ENCODE results near the gene CPT1C. TPM values are rescaled to one million over a fixed set of nuclear protein-coding genes. Genes with fewer than 3 reads are reported as not detected.

The CPT1C gene
- total RNA-seq, 1 donor from 2014 or later: 5.1 TPM

- intact Hi-C loops (cut with micrococcal nuclease): loop anchor here (10.0 kb wide), 1 partner anchor 1486 kb away; the partner anchor contains the start of genes LIG1 and ZSWIM9
Observed at GRCh38 chr19:49660338-49660961, 30.5 kb upstream of the CPT1C start.

- intact Hi-C loops (cut with micrococcal nuclease): loop anchor here (10.0 kb wide), 1 partner anchor 1487 kb away; the partner anchor contains the start of genes LIG1 and ZSWIM9
Observed at GRCh38 chr19:49662011-49662410, 28.9 kb upstream of the CPT1C start.

GRCh38 chr19:49663224-49663623, 27.7 kb upstream of the CPT1C start:
- intact Hi-C loops (cut with micrococcal nuclease): loop anchor here (10.0 kb wide), 1 partner anchor 1488 kb away; the partner anchor contains the start of genes LIG1 and ZSWIM9

- intact Hi-C loops (cut with micrococcal nuclease): loop anchor here (1.0 to 10.0 kb wide), 10 partner anchors 12 to 1490 kb away; partner anchors contain the start of genes FUZ, LIG1, NOSIP and RPS11
Observed at GRCh38 chr19:49664171-49665035, 26.5 kb upstream of the CPT1C start.

- intact Hi-C loops (cut with micrococcal nuclease): loop anchor here (1.0 to 10.0 kb wide), 8 partner anchors 11 to 1490 kb away; partner anchors contain the start of genes FUZ, LIG1, RPS11 and RRAS
Observed at GRCh38 chr19:49665036-49665350, 25.9 kb upstream of the CPT1C start.

GRCh38 chr19:49665351-49666119, 25.4 kb upstream of the CPT1C start, which contains the start of the genes BCL2L12 and IRF3:
Gene BCL2L12, plus strand, starts transcription at chr19:49665933. Its CDS starts 760 bp downstream, at chr19:49666693.
Gene IRF3, minus strand, starts transcription at chr19:49665857. Its CDS starts 1,019 bp downstream, at chr19:49664838.
- intact Hi-C loops (cut with micrococcal nuclease): loop anchor here (1.0 to 10.0 kb wide), 8 partner anchors 11 to 1491 kb away; partner anchors contain the start of genes FUZ, LIG1, RPS11 and RRAS

- intact Hi-C loops (cut with micrococcal nuclease): loop anchor here (10.0 kb wide), 1 partner anchor 1491 kb away; the partner anchor contains the start of genes LIG1 and ZSWIM9
Observed at GRCh38 chr19:49666120-49666444, 24.8 kb upstream of the CPT1C start.

GRCh38 chr19:49667473-49667872, 23.4 kb upstream of the CPT1C start:
- intact Hi-C loops (cut with micrococcal nuclease): loop anchor here (10.0 kb wide), 1 partner anchor 1493 kb away; the partner anchor contains the start of genes LIG1 and ZSWIM9

- intact Hi-C loops (cut with micrococcal nuclease): loop anchor here (10.0 kb wide), 1 partner anchor 1495 kb away; the partner anchor contains the start of genes LIG1 and ZSWIM9
Observed at GRCh38 chr19:49669516-49669915, 21.4 kb upstream of the CPT1C start.

GRCh38 chr19:49672131-49672919, 18.6 kb upstream of the CPT1C start:
- intact Hi-C loops (cut with micrococcal nuclease): no loop called here

GRCh38 chr19:49676136-49676783, 14.7 kb upstream of the CPT1C start:
- intact Hi-C loops (cut with micrococcal nuclease): loop anchor here (1.0 to 5.0 kb wide), 9 partner anchors 11 to 344 kb away; partner anchors contain the start of genes AKT1S1, BCL2L12, FUZ and IRF3

- intact Hi-C loops (cut with micrococcal nuclease): loop anchor here (1.0 to 5.0 kb wide), 9 partner anchors 12 to 345 kb away; partner anchors contain the start of genes AKT1S1, BCL2L12, FUZ and IRF3
Observed at GRCh38 chr19:49676784-49677230, 14.1 kb upstream of the CPT1C start.

GRCh38 chr19:49677231-49677900, 13.6 kb upstream of the CPT1C start, which contains the start of gene PRMT1:
Gene PRMT1, plus strand, starts transcription at chr19:49677271. Its CDS starts 10 bp downstream, at chr19:49677281.
- intact Hi-C loops (cut with micrococcal nuclease): loop anchor here (2.0 to 5.0 kb wide), 3 partner anchors 191 to 345 kb away; no protein-coding TSS in a partner anchor

GRCh38 chr19:49677901-49678674, 12.8 kb upstream of the CPT1C start:
- intact Hi-C loops (cut with micrococcal nuclease): loop anchor here (1.0 to 5.0 kb wide), 8 partner anchors 88 to 346 kb away; partner anchors contain the start of genes ALDH16A1 and FLT3LG

GRCh38 chr19:49678985-49679770, 11.7 kb upstream of the CPT1C start:
- intact Hi-C loops (cut with micrococcal nuclease): loop anchor here (1.0 to 5.0 kb wide), 7 partner anchors 87 to 347 kb away; partner anchors contain the start of genes ALDH16A1 and FLT3LG

- intact Hi-C loops (cut with micrococcal nuclease): loop anchor here (1.0 to 5.0 kb wide), 4 partner anchors 90 to 348 kb away; no protein-coding TSS in a partner anchor
Observed at GRCh38 chr19:49679771-49680413, 11.0 kb upstream of the CPT1C start.

Data from T-helper 1 cell treated with Interleukin-12 subunit alpha and Interleukin-12 subunit beta and Interleukin-4 antibody, amounts not matched to agents 30 ng/mL and 1 ng/mL, for 36 hours (primary cell).